ENCODE data around the gene NEURL1. TPM values are rescaled to one million over a fixed set of nuclear protein-coding genes. Genes with fewer than 3 reads are reported as not detected.

NEURL1 gene
- total and polyA plus RNA-seq, 10 of the 15 experiments (the other 5 are each of a cell fraction or from before 2014, with no cell fraction given), result 0.02 to 0.05 (median 0.05) TPM; not detected in 6

DNA sequence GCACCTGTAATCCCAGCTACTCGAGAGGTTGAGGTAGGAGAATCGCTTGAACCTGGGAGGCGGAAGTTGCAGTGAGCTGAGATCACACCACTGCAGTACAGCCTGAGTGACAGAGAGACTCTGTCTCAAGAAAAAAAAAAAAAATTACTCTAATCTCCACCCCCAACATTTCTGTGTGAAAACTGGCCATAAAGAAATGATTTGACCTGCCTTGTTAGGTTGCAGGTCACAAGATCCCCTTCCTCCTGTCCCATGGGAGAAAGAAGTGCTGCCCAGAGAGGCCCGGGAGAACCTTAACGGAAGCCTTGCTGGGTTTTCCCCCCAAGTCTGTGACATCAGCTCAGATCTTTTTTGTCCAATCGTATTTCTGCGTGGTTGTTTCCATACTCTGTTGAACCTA lies 26.1 kb upstream of the NEURL1 start:
- peak overlapping the region; percentile 92 for H3K27ac ChIP-seq (ENCODE audit: control insufficient read depth, insufficient read depth)
- no peak for TF ChIP-seq CHD2 (IDR thresholded peaks at IDR 0.05; ENCODE audit: borderline replicate concordance, low read depth, low read length)
- peak; percentile 83 for TF ChIP-seq EED (IDR thresholded peaks at IDR 0.05; ENCODE audit: low read depth)
- TF ChIP-seq, protein P1, sequence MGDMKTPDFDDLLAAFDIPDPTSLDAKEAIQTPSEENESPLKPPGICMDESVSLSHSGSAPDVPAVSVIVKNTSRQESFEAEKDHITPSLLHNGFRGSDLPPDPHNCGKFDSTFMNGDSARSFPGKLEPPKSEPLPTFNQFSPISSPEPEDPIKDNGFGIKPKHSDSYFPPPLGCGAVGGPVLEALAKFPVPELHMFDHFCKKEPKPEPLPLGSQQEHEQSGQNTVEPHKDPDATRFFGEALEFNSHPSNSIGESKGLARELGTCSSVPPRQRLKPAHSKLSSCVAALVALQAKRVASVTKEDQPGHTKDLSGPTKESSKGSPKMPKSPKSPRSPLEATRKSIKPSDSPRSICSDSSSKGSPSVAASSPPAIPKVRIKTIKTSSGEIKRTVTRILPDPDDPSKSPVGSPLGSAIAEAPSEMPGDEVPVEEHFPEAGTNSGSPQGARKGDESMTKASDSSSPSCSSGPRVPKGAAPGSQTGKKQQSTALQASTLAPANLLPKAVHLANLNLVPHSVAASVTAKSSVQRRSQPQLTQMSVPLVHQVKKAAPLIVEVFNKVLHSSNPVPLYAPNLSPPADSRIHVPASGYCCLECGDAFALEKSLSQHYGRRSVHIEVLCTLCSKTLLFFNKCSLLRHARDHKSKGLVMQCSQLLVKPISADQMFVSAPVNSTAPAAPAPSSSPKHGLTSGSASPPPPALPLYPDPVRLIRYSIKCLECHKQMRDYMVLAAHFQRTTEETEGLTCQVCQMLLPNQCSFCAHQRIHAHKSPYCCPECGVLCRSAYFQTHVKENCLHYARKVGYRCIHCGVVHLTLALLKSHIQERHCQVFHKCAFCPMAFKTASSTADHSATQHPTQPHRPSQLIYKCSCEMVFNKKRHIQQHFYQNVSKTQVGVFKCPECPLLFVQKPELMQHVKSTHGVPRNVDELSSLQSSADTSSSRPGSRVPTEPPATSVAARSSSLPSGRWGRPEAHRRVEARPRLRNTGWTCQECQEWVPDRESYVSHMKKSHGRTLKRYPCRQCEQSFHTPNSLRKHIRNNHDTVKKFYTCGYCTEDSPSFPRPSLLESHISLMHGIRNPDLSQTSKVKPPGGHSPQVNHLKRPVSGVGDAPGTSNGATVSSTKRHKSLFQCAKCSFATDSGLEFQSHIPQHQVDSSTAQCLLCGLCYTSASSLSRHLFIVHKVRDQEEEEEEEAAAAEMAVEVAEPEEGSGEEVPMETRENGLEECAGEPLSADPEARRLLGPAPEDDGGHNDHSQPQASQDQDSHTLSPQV (IDR thresholded peaks at IDR 0.05), result no peak
- peak; percentile 97 for TF ChIP-seq MEF2B (IDR thresholded peaks at IDR 0.05; ENCODE audit: partially characterized antibody, poor library complexity, severe bottlenecking)
- no peak for TF ChIP-seq RBBP5 (conservative IDR thresholded peaks at IDR 0.05)
- TF ChIP-seq MYC (IDR thresholded peaks at IDR 0.05; ENCODE audit: insufficient read depth, insufficient read length, insufficient replicate concordance, low read length, severe bottlenecking), result no peak
- no peak for TF ChIP-seq SP1 (IDR thresholded peaks at IDR 0.05; ENCODE audit: low read depth, low read length)
- no peak for TF ChIP-seq HSF1 (IDR thresholded peaks at IDR 0.05; ENCODE audit: low read depth, low read length)
- no peak for TF ChIP-seq NFYB (IDR thresholded peaks at IDR 0.05; ENCODE audit: insufficient read depth, low read depth, low read length)
- TF ChIP-seq BMI1 (IDR thresholded peaks at IDR 0.05; ENCODE audit: borderline replicate concordance), result no peak
- TF ChIP-seq IRF5 (IDR thresholded peaks at IDR 0.05; ENCODE audit: borderline replicate concordance), result no peak
- no peak for TF ChIP-seq SMAD1 (IDR thresholded peaks at IDR 0.05; ENCODE audit: low read depth, partially characterized antibody)
- no peak for TF ChIP-seq KDM1A (IDR thresholded peaks at IDR 0.05; ENCODE audit: borderline replicate concordance)
- peak; percentile 82 for TF ChIP-seq ZNF384 (IDR thresholded peaks at IDR 0.05; ENCODE audit: borderline replicate concordance, low read depth, low read length)
- TF ChIP-seq KLF5 (IDR thresholded peaks at IDR 0.05; ENCODE audit: partially characterized antibody), result no peak
- TF ChIP-seq DPF2 (IDR thresholded peaks at IDR 0.05), result no peak
- 0 out of 4 replicates have a peak, but pooled peaks of 1 of the 2 experiments have one; percentile 18 for TF ChIP-seq ETV6 (conservative IDR thresholded peaks at IDR 0.05 in 1 of 2, IDR thresholded peaks at IDR 0.05 in 1 of 2; ENCODE audit: borderline replicate concordance in 1 of 2, low read depth in 1 of 2)
- no peak for TF ChIP-seq CBFB (IDR thresholded peaks at IDR 0.05; ENCODE audit: low read depth)

More for the DNA sequence above, 26.1 kb upstream of the NEURL1 start:
- in situ Hi-C loops (cut with MboI), result no loop called here
- RAD21 ChIA-PET (ENCODE audit: unreplicated experiment), result interaction anchor here (1.0 to 3.9 kb wide), 4 partner anchors 9 to 23 kb away, joined by 4 to 55 read pairs (median 9); partner anchors contain the start of genes CALHM1 and CALHM2
- Histone ChIP-seq H3K9ac (ENCODE audit: control insufficient read depth, insufficient read depth, low read length) (peak overlapping the region; percentile 73), H3K27me3 (replicated peaks in 1 of 2; ENCODE audit: control insufficient read depth in 2 of 2, insufficient read depth in 2 of 2, low read length in 1 of 2) (no peaks in the 10 kb centered on the region), H3K4me2 (ENCODE audit: control insufficient read depth, insufficient read depth) (peak overlapping the region; percentile 72), H3K36me3 (ENCODE audit: control insufficient read depth in 2 of 2, insufficient read depth in 2 of 2, low read length in 1 of 2) (no peaks in the 10 kb centered on the region), H2AFZ (ENCODE audit: control insufficient read depth, low read depth, low read length) (peak overlapping the region; percentile 81), H3K79me2 (ENCODE audit: control insufficient read depth, insufficient read depth, low read length) (no peaks in the 10 kb centered on the region), H3K4me3 (0 out of 2 replicates have a peak overlapping the region, but pooled peaks have one; percentile 33), H4K20me1 (ENCODE audit: control insufficient read depth, insufficient read depth) (no peaks in the 10 kb centered on the region), H3K4me1 (ENCODE audit: control insufficient read depth, insufficient read depth, low read length) (peaks cover 68% of the 10 kb centered on the region), H3K9me3 (replicated peaks; ENCODE audit: control insufficient read depth, insufficient read depth, low read length) (no peaks in the 10 kb centered on the region)
- FAIRE-seq (peak; percentile 81), DNase-seq (ENCODE audit: low read depth, low spot score) (peak; percentile 90), ATAC-seq (peak; percentile 50)
- POLR2A ChIA-PET, result interaction anchor here (0.7 to 9.3 kb wide), 4 partner anchors 8 to 289 kb away, joined by 4 to 144 read pairs (median 18); partner anchors contain the start of genes CALHM1 and CALHM2
- no TSS peak for BruUV-seq (replicated peaks)
- intact Hi-C loops (cut with micrococcal nuclease; ENCODE audit: unreplicated experiment), result no loop called here
- CTCF ChIA-PET, result interaction anchor here (1.2 to 9.2 kb wide), 4 partner anchors 8 to 51 kb away, joined by 3 to 52 read pairs (median 19); partner anchors contain the start of gene CALHM2
- SMC1A ChIA-PET (ENCODE audit: uncharacterized antibody, unreplicated experiment), result interaction anchor here (0.9 to 4.1 kb wide), 3 partner anchors 9 to 14 kb away, joined by 3 to 32 read pairs (median 30); partner anchors contain the start of gene CALHM2
- 0% methylated on average over 7 of the region's 7 CpGs for WGBS (ENCODE audit: insufficient coverage, insufficient replicate concordance, low lambda C conversion rate, missing lambda C conversion rate)

All from GM12878 (cell line).